ENCODE measurements around the gene EME2.
"Not testable (repeated sequence)": the region's sequence is repeated elsewhere in the genome, so short reads cannot be mapped to it uniquely, and the experiment has no call there.

Gene EME2

DNA sequence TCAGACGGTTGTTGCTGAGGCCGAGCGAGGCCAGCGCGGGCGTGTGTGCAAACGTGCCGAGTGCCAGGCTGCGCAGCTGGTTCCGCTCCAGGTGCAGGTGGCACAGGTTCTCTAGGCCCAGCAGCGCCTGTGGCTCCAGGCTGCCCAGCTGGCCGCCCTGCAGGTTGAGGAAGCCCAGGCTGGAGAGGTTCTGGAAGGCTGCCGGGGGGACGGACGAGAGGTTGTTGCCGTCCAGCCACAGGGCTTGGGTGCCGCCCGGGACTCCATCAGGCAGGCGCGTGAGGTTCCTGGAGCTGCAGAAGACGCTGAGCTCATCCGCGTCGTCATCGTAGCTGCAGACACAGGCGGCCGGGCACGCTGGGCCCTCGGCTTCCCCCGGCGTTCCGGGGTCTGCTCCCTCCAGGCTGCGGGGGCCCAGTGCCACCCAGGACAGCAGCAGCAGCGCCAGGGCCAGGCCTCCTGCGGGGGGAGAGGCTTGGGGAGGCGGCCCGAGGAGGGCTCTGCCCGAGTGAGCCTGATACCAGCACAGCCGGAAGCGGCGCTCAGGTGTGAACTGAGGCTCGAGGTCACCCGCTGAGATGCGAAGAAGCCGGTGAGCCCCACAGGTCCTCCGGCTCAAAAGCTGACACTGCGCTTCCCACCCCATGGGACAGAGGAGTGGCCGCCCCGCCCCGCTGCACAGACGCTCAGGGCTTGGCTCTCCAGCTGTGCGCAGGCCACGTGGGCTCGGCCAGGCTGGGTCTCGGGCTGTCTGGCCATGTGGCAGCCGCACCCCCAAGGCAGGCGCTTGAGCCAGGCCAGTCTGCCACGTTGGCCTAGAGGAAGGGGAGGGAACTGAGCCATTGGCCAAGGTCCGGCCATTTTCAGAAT, 19.6 kb downstream of the EME2 start:
- TF ChIP-seq, protein P1, sequence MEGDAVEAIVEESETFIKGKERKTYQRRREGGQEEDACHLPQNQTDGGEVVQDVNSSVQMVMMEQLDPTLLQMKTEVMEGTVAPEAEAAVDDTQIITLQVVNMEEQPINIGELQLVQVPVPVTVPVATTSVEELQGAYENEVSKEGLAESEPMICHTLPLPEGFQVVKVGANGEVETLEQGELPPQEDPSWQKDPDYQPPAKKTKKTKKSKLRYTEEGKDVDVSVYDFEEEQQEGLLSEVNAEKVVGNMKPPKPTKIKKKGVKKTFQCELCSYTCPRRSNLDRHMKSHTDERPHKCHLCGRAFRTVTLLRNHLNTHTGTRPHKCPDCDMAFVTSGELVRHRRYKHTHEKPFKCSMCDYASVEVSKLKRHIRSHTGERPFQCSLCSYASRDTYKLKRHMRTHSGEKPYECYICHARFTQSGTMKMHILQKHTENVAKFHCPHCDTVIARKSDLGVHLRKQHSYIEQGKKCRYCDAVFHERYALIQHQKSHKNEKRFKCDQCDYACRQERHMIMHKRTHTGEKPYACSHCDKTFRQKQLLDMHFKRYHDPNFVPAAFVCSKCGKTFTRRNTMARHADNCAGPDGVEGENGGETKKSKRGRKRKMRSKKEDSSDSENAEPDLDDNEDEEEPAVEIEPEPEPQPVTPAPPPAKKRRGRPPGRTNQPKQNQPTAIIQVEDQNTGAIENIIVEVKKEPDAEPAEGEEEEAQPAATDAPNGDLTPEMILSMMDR (IDR thresholded peaks at IDR 0.05; ENCODE audit: insufficient read depth, low read depth, low read length, missing control alignments) = no peak
- DNase-seq (ENCODE audit: low read depth) = no peak
- no peak overlapping the region for H3K4me3 ChIP-seq (ENCODE audit: low read depth, low read length)

DNA sequence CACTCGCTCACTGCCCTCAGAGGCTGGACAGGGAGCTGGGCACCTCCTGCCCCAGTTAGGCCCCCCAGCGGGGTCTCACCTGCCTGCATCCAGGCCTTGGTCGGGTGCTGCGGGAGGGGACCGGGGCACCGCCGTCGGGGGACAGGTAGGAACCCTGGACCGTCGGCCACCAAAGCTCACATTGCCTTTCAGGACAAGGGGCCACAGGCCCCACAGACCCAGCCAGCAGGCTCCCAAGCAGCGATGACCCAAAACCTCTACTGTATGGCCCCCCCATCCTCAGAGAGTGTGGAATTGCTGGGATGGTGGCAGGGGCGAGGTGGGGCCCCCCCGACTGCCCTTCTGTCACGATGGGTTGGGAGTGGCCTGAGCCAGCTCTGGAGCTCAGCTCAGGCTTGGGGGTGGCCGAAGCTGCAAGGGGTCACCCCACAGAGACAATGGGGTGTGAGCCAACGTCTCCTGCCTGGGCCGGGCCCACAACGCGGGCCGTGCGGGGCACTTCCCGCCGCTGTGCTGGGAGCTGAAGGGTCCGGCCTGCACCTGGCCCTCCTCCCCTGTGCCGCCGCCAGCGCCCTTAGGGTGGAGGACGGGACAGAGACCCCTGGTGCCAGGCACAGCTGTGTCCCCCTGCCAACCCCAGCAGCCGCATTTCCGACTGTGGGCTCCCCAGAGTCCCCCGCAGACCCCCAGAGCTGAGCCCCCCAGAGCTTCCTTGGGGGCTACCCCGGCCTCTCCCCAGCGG, 20.4 kb downstream of the EME2 start:
- H3K4me3 ChIP-seq (ENCODE audit: low read depth, low read length) = no peak overlapping the region
- TF ChIP-seq, protein P1 (IDR thresholded peaks at IDR 0.05; ENCODE audit: insufficient read depth, low read depth, low read length, missing control alignments) = no peak
- no peak for DNase-seq (ENCODE audit: low read depth)

DNA sequence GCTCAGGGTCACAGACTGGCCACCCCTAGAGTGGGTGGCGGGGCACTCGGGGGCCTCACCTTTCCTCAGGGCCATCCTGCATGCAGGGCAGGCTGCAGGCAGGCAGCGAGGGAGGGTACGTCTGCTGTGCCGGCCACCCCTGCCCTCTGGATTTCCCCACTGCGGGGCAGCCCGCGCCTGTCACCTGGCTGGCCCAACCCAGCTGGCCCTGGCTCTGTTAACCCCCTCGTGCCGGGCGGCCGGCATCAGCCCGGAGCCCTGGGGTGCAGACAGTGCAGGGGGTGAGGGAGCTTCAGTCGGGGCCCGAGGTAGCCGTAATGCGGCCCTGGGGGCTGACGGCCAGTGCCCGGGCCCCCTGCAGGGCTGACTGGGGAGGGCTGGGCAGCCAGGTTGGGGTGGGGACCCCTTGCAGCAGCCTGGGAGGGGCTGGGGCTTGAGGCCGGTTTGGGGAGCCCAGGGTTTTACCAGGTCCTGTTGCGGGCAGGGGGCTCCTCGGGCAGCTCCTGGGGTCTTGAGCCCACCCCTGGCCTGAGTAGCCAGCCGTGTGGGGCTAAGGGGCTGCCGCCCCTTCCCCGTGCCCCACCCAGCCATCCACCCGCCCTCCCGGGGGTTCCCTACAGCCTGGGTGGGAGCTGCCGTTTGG, 21.1 kb downstream of the EME2 start, which contains the start of gene IGFALS:
IGFALS (minus strand) TSS at position 128 of the 643 bp plus-strand sequence; CDS start at position 75, 53 bp downstream.
- TF ChIP-seq, protein P1 (IDR thresholded peaks at IDR 0.05; ENCODE audit: insufficient read depth, low read depth, low read length, missing control alignments) = no peak
- DNase-seq (ENCODE audit: low read depth) = no peak
- no peak within 1 kb of the TSS for H3K4me3 ChIP-seq (ENCODE audit: low read depth, low read length)

DNA sequence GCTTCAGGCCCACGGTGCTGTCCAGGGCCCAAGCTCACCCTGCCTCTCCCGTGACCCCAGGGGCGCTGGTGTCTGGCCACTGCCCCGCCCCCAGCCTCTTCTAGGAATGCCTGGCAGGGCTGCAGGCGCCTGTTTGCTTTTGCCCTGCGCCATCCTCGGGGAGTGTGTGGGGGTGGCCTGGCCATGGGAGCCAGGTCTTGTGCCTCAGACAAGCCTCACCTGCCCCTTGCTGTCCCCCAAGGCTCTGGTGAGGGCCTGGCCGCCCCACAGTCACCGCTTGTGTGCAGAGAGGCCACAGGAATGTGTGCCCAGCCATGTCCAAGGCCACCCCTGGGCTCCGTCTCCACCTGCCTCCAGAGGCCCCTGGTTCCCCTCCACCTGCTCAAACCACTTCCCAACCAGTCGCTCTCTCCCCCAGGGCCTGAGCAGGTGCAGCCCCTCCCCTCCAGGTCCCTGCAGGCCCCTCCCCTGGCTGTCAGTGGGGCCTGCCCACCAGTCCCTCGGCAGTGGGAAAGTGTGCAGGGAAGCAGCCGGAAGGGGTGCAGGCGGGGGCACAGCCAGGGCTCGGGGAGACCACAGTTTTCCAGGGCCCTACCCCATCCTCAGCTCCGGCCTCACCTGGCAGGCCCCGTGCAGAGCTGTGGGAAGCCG, 21.7 kb downstream of the EME2 start:
- TF ChIP-seq, protein P1 (IDR thresholded peaks at IDR 0.05; ENCODE audit: insufficient read depth, low read depth, low read length, missing control alignments) = no peak
- no peak overlapping the region for H3K4me3 ChIP-seq (ENCODE audit: low read depth, low read length)
- no peak for DNase-seq (ENCODE audit: low read depth)

DNA sequence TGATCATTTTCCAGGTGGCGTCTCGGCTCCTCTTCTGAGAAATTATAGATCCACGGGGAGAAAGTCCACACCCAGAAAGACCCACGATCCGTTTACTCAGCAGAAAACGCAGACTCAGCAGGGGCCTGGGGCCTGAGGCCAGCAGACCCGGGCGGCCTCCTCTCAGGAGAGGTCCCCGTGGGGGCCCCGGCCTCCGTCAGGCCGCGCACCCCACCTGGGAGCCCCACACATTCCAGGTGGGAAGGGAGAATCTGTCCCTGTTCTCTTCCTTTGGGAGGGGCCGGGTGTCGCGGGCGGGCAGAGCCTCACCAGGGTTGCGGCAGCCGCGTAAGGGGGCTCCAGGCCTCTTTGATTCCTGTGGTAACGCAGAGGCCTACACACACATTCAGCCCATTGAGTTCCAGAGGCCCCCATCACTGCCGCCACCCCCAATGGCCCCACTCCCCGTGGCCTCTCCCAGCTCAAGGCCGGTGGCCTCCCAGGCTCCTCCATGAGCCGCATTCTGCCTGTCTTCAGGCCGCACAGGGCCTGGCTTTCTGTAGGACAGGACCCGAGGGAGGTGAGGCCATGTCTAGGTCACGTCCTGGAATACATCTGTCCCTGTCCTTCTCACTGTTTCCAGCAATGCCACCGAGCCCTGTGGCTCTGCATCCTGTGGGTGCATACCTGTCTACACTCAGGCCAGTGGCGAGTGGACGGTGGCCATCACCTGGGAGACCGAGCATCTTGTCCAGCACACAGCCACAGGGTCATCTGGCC, 22.5 kb downstream of the EME2 start:
- no peak for DNase-seq (ENCODE audit: low read depth)

DNA sequence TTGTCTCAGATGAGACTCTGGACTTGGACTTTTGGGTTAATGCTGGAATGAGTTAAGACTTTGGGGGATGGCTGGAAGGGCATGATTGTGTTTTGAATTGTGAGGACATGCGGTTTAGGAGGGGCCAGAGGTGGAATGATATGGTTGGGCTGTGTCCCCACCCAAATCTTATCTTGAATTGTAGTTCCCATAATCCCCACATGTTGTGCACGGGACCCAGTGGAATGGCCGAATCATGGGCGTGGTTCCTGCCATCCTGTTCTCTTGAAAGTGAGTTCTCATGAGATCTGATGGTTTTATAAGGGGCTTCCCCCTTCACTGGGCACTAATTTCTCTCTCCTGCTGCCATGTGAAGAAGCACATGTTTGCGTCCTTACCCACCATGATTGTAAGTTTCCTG, 26.7 kb downstream of the EME2 start:
- H3K4me3 ChIP-seq (ENCODE audit: low read depth, low read length); DNase-seq (ENCODE audit: low read depth): not testable (repeated sequence)

More for the DNA sequence above, 22.5 kb downstream of the EME2 start:
- TF ChIP-seq, protein P1 (IDR thresholded peaks at IDR 0.05; ENCODE audit: insufficient read depth, low read depth, low read length, missing control alignments) = no peak
- H3K4me3 ChIP-seq (ENCODE audit: low read depth, low read length) = no peak overlapping the region
